Neural progenitor cell (in vitro differentiated cells): ENCODE measurements around the gene RASGEF1B.

Source experiments
- EZH2 ChIP-seq: fragments of 200-600 bp; sonication (generic); IDR thresholded peaks from 2 replicates; pipeline ENCODE4 v1.6.1; 2017; ENCODE audit warnings: antibody characterized with exemption, mild to moderate bottlenecking, moderate library complexity
- EZH2phosphoT487 ChIP-seq: fragments of 200-600 bp; sonication (generic); IDR thresholded peaks from 2 replicates; pipeline ENCODE4 v1.6.1; 2017; ENCODE audit warnings: antibody characterized with exemption
- TF ChIP-seq, protein P1 (sequence below): fragments of 200-600 bp; sonication (generic); IDR thresholded peaks from 2 replicates; pipeline ENCODE4 v1.5.1; 2017; ENCODE audit warnings: antibody characterized with exemption, mild to moderate bottlenecking

DNA sequence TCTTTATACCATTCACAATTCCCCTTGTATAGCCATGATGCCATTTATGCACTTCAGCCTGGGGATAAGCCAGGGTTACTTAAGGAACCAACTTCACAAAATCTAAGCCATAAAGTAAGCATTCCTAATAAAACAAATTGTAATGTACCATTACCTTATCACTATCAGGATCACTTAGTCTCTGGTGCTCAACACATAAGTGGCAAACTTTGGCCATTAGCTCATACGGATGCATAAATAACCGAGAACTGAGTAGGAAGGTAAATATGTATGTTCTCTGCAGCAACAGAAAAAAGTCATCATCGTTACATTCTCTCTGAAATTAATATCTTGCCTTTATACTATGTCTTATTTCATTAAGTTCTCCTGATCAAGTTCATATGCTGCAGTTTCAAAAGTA, 14.4 kb downstream of the RASGEF1B start:
- no peak for TF ChIP-seq EZH2
- TF ChIP-seq, protein P1, sequence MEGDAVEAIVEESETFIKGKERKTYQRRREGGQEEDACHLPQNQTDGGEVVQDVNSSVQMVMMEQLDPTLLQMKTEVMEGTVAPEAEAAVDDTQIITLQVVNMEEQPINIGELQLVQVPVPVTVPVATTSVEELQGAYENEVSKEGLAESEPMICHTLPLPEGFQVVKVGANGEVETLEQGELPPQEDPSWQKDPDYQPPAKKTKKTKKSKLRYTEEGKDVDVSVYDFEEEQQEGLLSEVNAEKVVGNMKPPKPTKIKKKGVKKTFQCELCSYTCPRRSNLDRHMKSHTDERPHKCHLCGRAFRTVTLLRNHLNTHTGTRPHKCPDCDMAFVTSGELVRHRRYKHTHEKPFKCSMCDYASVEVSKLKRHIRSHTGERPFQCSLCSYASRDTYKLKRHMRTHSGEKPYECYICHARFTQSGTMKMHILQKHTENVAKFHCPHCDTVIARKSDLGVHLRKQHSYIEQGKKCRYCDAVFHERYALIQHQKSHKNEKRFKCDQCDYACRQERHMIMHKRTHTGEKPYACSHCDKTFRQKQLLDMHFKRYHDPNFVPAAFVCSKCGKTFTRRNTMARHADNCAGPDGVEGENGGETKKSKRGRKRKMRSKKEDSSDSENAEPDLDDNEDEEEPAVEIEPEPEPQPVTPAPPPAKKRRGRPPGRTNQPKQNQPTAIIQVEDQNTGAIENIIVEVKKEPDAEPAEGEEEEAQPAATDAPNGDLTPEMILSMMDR, result no peak
- no peak for TF ChIP-seq EZH2phosphoT487
